A549 (cell line): ENCODE measurements around the gene DTNB.

ENCODE experiments used
- CEBPB ChIP-seq, 2 experiments: fragments of >200 bp in 1 of 2; sonication (Bioruptor Twin) in 1 of 2; formaldehyde crosslinking in 1 of 2; IDR thresholded peaks; 2 replicates each; pipeline ENCODE4 v1.6.1; 2012 to 2016
- CHD2 ChIP-seq: fragments of 150-350 bp; IDR thresholded peaks from 2 replicates; pipeline ENCODE4 v1.6.1; 2014; ENCODE audit warnings: low read length; ENCODE audit not compliant: partially characterized antibody
- MAZ ChIP-seq: fragments of 150-350 bp; IDR thresholded peaks from 2 replicates; pipeline ENCODE4 v1.6.1; 2014; ENCODE audit warnings: antibody characterized with exemption, low read depth, low read length, borderline replicate concordance
- MYC ChIP-seq: IDR thresholded peaks from 2 replicates; pipeline ENCODE4 v1.6.1; 2012; ENCODE audit warnings: mild to moderate bottlenecking, inconsistent platforms, low read length, improper control_type of control experiment, borderline replicate concordance
- NFE2L2 ChIP-seq: fragments of 150-350 bp; conservative IDR thresholded peaks from 2 replicates; pipeline ENCODE4 v1.6.1; 2014; ENCODE audit warnings: low read length
- POLR2A ChIP-seq: IDR thresholded peaks from 2 replicates; pipeline ENCODE4 v1.6.1; 2012; ENCODE audit warnings: mild to moderate bottlenecking, low read length
- ZFP36 ChIP-seq: fragments of 450-650 bp; IDR thresholded peaks from 2 replicates; pipeline ENCODE4 v1.6.1; 2014; ENCODE audit warnings: borderline replicate concordance; ENCODE audit not compliant: partially characterized antibody
- TF ChIP-seq, protein P1 (sequence below): fragments of 450-650 bp; IDR thresholded peaks from 2 replicates; pipeline ENCODE4 v1.6.1; 2014; ENCODE audit warnings: antibody characterized with exemption
- TF ChIP-seq, protein P2 (sequence below): fragments of 250-450 bp; sonication (Bioruptor Pico); IDR thresholded peaks from 2 replicates; pipeline ENCODE4 v1.5.0; 2020; ENCODE audit warnings: low read depth, mild to moderate bottlenecking, moderate library complexity
- TF ChIP-seq, protein P3 (sequence below): IDR thresholded peaks from 2 replicates; pipeline ENCODE4 v1.6.1; 2012
- TF ChIP-seq, protein P4 (sequence below): fragments of >200 bp; sonication (Bioruptor Twin); formaldehyde crosslinking; IDR thresholded peaks from 3 replicates; pipeline ENCODE4 v1.5.1; 2016
- TF ChIP-seq, protein P5 (sequence below): fragments of >200 bp; sonication (Bioruptor Twin); formaldehyde crosslinking; IDR thresholded peaks from 3 replicates; pipeline ENCODE4 v1.6.1; 2016

DNA sequence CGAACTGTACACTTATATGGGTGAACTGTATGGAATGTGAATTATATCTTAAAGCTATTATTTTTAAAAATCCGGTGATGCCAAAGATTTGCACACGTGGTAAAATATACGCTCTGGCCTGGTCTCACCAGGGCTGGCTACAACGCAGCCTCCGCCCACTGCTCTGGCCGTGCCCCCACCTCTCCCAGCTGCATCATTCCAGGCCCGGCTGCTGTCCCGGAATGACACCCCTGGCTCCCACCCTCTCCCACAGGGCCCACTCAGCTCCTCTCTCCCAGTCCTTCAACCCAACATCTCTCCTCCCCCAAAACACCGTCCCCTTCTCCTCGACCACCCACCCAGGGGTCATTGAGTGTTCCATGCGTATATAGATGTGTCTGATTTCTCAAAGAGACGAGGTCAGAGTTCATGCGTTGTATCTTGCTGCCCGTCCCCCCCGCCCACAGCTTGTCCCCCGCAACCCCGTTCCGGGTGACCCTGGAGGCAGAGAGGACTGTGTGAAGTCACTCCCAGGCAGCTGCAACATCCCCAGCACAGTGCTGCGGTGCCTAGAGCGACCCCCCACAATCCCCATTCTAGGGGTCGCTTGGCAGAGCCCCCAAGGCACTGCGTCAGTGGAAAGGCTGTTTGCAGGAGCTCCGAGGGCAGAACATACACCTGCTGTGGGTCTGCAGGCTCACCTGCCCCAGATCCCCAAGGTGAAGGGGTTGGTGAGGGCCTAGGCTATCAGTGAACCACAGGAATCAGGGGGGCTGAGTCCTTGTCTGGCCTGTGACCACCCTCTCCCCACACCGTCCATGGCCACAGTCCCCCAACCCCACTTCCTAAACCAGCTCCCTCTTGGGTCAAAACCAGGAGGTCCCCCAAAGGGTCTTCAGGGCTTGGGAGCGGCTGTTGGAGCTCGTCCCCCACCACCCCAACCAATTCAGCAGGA lies 345.0 kb downstream of the DTNB start:
- TF ChIP-seq, protein P1, sequence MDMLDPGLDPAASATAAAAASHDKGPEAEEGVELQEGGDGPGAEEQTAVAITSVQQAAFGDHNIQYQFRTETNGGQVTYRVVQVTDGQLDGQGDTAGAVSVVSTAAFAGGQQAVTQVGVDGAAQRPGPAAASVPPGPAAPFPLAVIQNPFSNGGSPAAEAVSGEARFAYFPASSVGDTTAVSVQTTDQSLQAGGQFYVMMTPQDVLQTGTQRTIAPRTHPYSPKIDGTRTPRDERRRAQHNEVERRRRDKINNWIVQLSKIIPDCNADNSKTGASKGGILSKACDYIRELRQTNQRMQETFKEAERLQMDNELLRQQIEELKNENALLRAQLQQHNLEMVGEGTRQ = no peak
- no peak for TF ChIP-seq CHD2
- TF ChIP-seq CEBPB (IDR thresholded peaks at IDR 0.05) = no peak
- no peak for TF ChIP-seq MAZ
- TF ChIP-seq, protein P2, sequence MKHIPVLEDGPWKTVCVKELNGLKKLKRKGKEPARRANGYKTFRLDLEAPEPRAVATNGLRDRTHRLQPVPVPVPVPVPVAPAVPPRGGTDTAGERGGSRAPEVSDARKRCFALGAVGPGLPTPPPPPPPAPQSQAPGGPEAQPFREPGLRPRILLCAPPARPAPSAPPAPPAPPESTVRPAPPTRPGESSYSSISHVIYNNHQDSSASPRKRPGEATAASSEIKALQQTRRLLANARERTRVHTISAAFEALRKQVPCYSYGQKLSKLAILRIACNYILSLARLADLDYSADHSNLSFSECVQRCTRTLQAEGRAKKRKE (CRISPR knock-in tag) = no peak
- no peak for TF ChIP-seq NFE2L2
- TF ChIP-seq POLR2A = no peak
- TF ChIP-seq, protein P3, sequence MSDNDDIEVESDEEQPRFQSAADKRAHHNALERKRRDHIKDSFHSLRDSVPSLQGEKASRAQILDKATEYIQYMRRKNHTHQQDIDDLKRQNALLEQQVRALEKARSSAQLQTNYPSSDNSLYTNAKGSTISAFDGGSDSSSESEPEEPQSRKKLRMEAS = no peak
- TF ChIP-seq, protein P4, sequence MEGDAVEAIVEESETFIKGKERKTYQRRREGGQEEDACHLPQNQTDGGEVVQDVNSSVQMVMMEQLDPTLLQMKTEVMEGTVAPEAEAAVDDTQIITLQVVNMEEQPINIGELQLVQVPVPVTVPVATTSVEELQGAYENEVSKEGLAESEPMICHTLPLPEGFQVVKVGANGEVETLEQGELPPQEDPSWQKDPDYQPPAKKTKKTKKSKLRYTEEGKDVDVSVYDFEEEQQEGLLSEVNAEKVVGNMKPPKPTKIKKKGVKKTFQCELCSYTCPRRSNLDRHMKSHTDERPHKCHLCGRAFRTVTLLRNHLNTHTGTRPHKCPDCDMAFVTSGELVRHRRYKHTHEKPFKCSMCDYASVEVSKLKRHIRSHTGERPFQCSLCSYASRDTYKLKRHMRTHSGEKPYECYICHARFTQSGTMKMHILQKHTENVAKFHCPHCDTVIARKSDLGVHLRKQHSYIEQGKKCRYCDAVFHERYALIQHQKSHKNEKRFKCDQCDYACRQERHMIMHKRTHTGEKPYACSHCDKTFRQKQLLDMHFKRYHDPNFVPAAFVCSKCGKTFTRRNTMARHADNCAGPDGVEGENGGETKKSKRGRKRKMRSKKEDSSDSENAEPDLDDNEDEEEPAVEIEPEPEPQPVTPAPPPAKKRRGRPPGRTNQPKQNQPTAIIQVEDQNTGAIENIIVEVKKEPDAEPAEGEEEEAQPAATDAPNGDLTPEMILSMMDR = no peak
- TF ChIP-seq, protein P5, sequence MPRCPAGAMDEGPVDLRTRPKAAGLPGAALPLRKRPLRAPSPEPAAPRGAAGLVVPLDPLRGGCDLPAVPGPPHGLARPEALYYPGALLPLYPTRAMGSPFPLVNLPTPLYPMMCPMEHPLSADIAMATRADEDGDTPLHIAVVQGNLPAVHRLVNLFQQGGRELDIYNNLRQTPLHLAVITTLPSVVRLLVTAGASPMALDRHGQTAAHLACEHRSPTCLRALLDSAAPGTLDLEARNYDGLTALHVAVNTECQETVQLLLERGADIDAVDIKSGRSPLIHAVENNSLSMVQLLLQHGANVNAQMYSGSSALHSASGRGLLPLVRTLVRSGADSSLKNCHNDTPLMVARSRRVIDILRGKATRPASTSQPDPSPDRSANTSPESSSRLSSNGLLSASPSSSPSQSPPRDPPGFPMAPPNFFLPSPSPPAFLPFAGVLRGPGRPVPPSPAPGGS = no peak
- TF ChIP-seq MYC = no peak
- no peak for TF ChIP-seq ZFP36
